NOMO-1 treated with DMSO at 0.1 percent for 48 hours (cell line): ENCODE data around the gene EIF3K.

ENCODE experiments used
- DNase-seq: peaks from one replicate; lab custom pipeline; 2025; ENCODE audit not compliant: unreplicated experiment; lab: John Stamatoyannopoulos, UW

Gene EIF3K

GRCh38 chr19:38648769-38649304 lies 29.8 kb downstream of the EIF3K start:
- DNase-seq = peak; percentile 20

DNA sequence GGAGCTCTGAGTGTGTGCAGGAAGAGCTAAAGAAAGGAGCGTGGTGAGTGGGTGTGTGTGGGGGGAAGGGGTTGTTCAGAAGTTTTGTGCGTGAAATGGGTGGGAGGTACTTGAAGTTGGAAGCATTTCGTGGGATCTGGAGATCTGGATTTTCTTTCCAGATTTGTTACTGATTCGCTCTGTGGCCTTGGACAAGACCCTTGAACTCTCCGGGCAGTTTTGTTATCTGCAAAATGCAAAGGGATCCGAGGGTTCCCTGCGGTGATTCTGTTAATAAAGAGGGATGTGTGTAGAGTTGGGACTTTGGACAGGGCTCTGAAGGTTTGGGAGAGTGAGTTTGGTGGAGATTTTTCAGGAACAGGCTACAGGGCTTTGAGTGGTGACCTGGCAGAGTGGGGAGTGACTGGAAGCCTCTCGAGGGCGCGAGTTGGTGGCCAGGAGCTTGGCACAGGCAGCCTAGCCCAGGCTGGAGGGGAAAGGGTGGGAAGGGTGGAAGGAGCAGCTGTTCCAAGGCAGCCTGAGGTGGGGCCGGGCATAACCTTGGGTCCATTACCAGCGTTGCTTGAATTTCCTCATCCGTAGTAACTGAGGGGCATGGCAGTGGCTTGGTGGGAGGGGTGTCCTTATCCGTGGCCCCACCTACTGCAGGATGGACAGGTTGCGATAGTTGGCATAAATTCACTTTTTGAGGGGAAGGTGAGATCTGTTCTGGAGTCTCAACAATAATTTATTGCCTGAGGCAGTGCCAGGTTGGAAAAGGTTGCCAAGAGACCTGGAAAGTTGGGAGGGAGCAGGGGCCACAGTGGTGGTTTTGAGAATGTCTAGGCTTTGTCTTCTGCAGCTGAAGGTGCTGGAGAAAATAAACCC lies 30.6 kb downstream of the EIF3K start:
- DNase-seq = peak; percentile 13

GRCh38 chr19:38650172-38650775 lies 31.3 kb downstream of the EIF3K start:
- DNase-seq = no peak

DNA sequence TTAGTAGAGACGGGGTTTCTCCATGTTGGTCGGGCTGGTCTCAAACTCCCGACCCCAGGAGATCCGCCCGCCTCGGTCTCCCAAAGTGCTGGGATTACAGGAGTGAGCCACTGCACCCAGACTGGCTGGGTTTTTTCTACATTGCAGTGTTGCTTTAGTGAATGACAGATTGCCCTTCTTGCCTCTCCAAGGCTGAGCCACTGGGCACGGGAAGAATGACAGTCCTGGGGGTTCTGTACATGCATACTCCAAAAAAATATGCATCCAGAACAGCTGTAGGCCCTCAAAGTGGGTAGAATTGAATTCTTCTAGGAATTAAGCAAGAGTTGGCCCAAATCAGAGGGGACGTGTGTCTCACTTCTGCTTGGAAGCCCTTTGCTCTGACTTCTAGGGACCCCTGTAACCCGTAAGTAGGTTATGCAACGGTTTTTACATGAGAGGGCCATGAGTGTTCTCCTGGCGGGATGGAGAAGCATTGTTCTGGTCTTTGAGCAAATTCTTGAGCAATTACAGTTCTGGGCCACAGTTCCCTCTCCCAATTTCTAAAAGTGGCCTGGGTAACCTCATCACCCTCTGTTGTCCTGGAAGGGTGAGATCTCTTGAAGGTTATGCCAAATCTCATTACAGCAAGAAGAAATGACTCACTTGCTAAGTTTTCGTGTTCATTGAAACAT lies 32.1 kb downstream of the EIF3K start:
- DNase-seq = peak; percentile 61

GRCh38 chr19:38653028-38653571 lies 34.1 kb downstream of the EIF3K start:
- DNase-seq = peak; percentile 39

- no peak for DNase-seq
Measured at GRCh38 chr19:38654628-38655055, 35.7 kb downstream of the EIF3K start.

DNA sequence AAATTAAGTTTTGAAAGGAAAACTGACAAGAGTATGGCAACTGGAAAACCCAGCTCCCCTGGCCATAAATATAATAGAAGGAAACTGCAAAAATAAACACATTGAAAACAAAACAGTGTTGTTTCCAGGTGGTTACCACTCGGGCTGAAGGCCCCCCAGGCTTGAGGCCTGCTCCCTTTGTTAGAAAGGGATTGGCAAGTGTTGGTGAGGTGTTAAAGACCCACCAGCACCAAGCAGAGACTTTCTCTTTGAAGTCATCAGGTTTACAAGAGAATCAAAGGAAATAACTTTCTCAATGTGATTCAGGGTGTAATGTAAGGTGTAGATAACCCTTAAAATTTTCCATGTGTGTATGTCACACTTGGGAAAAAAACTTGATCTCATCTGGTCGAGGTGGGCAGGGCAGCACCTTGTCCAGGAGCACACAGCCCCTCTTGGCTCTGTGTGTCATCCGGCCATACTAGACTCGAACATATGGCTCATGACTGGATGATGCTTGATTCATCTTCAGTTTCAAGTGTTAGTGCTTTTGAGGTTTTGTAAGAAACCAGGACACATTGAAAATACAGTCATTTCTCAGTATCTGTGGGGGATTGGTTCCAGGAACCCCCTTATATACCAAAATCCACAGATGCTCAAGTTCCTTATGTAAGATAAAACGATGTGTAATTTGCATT lies 36.3 kb downstream of the EIF3K start:
- DNase-seq = no peak

GRCh38 chr19:38656171-38656981 lies 37.4 kb downstream of the EIF3K start:
- DNase-seq = peak; percentile 29

- no peak for DNase-seq
Measured at GRCh38 chr19:38657633-38658222, 38.7 kb downstream of the EIF3K start.

GRCh38 chr19:38658462-38659306 lies 39.7 kb downstream of the EIF3K start:
- no peak for DNase-seq

DNA sequence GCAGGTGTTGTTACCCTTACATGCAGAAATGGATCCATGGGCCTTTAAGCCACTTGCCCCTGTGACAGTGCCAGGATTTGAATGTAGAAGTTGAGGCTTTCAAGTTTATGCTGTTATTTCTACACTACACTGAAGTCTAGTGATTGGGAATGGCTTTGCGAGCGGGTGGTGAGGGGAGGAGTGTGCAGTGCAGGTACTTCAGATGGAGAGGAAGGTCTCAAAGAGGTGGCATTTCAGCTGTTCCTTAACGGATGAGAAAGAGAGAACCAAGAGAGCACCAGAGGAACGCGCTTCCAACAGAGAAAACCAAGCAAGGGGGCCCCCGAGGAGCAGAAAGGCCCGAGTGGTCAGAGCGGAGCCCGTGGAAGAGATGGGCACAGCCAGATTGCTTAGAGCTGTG lies 41.7 kb downstream of the EIF3K start:
- no peak for DNase-seq

DNA sequence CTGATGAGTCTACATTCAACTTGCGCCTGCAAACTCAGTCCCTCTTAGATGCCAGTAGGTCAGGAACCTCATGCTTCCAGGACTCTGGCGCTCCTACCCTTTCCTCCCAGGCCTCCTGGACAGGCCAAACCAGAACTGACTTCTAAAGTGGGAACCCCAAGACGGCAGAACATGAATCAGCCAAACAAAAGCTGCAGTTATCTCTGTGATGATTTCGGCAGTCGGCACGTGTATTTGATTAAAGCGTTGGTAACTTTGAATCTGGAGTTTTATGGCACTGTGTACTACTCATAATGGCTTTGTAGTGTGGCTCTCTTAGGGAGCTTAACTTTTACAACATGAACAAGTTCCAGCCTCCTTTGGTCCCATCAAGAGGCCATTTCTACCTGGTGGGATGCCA lies 42.1 kb downstream of the EIF3K start:
- DNase-seq = no peak

DNA sequence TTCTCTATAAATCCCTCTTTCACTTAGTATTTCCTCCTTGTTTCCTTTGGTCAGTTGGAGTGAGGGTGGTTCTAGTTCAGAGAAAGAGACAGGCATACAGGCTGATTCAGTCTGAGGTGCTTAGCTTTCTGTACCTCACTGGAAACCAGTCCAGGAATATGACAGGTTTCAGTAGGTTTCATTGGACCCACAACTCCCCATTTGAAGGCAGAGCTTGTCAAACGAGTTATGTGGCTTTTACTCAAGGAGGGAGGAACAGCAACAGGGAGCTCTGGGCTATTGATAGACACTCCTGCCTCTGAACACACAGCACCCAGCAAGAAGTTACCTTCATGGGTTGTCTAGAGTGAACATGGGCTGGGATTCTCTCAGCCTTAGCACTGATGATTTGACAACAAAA lies 43.0 kb downstream of the EIF3K start:
- no peak for DNase-seq

DNA sequence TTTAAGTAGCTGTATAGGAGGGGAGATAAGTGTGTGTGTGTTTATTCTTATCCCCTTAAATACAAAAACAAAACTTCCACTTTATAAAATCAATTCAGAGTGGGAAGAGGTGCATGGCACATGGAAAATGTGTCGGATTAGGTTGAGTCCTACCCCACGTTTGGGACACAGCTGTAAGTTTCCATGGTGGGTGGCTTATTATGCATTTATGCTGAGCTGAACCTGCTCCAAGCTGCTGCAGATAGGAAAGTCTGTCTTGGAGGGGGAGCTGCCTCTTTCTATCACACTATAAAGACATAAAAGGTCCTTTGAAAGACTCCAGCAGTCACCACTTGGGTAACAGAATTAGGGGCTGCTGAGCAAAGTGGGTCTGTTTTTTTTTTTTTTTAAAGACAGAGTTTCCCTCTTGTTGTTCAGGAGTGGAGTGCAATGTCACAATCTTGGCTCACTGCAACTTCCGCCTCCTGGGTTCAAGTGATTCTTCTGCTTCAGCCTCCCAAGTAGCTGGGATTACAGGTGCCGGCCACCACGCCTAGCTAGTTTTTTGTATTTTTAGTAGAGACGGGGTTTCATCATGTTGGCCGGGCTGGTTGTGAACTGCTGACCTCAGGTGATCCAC lies 43.7 kb downstream of the EIF3K start:
- no peak for DNase-seq

DNA sequence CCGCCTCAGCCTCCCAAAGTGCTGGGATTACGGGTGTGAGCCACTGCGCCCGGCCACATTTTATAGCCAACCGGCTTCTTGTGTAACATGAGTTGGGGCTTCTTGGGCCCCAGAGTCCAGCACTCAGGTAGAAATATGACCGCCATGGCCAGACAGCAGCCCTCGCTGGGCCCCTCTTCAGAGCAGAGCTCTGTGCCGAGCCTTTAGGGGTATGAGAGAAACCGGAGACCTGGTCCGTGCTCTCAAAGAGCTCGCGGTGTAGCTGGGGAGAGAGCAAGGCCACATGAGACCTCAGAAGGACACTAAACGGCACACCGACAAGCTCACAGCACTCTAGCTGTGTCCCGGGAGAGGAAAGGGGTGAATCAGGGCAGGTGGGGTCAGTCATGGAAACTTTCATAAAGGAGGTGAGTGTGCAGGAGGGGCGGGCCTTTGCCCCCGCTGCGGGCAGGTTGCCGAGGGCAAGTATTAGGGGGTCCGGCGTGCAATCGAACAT lies 44.2 kb downstream of the EIF3K start:
- no peak for DNase-seq

DNA sequence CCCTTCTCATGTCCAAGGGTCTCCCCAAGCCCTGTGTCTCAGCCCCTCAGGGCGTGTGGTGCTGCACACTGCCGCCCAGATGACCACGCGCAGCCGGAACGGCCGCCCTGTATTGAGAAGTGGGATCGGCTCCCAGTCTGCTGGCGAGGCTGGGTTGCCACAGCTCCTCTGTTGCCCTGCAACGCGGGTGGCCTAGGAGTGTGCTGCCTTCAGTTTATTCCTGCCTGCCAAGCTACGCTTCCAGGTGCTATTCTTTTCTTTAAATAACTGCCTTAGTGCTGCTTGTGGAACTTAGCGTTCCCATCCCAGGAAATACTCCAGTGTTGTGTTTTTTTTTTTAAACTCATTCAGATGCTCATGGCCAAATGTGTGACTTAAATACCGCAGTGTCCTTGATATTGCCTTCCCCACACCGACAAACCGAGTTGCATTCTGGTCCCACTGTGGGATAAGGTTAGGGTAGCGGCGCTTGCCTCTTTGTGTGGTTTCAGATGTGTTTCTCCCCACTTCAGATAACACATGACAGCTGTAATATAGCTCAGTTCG lies 45.0 kb downstream of the EIF3K start:
- DNase-seq = no peak

DNA sequence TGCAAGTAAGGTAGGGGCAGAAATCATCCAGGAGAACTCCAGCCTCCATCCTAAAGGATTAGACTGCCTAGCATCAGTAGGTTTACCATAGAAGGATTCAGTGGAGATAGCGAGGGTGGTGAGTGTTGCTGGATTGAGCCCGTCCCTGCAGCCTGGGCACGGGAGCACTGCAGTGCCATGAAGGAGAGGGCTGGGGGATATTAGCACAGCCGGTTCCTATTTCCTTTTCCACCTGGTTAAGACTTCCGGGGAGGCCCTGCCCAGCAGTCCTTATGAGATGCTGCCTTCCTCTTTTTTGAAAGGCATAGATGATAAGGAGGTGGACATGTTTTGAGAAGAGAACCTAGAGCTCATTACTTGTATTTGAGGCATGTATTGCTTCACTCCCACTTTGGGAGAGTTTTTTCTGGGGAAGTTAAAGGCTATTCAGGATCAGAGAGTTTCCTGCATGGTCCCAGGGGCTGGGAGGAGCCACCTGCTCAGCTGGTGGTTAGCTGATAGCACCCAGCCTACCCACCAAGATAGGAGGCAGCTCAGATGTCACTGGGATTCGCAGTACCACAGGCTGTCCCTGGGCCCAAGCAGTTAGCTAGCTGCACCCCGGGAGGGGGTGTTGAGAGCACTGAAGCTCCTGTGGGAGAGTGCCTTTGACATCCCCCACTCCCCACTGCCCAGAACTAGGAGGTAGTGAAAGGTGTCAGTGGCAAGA lies 45.7 kb downstream of the EIF3K start:
- peak; percentile 65 for DNase-seq
